NCI-H128 (cell line): Measurements from ENCODE around the gene NMD3.

Experiments
- DNase-seq: peaks from one replicate; lab custom pipeline; 2025; ENCODE audit not compliant: unreplicated experiment; lab: John Stamatoyannopoulos, UW

Gene NMD3

GRCh38 chr3:161230621-161231171 lies 9.6 kb downstream of the NMD3 start:
- DNase-seq, result no peak

GRCh38 chr3:161231861-161232260 lies 10.8 kb downstream of the NMD3 start:
- no peak for DNase-seq

GRCh38 chr3:161233557-161233956 lies 12.4 kb downstream of the NMD3 start:
- no peak for DNase-seq

- no peak for DNase-seq
Observed at GRCh38 chr3:161236240-161236639, 15.1 kb downstream of the NMD3 start.

GRCh38 chr3:161239700-161240099 lies 18.6 kb downstream of the NMD3 start:
- no peak for DNase-seq

GRCh38 chr3:161244538-161244937 lies 23.4 kb downstream of the NMD3 start:
- DNase-seq, result no peak

- no peak for DNase-seq
Observed at GRCh38 chr3:161247049-161247448, 25.9 kb downstream of the NMD3 start.

- no peak for DNase-seq
Observed at GRCh38 chr3:161250116-161250515, 29.0 kb downstream of the NMD3 start.

- no peak for DNase-seq
Observed at GRCh38 chr3:161251716-161252115, 30.6 kb downstream of the NMD3 start.

- DNase-seq, result no peak
Observed at GRCh38 chr3:161252143-161252542, 31.0 kb downstream of the NMD3 start.

GRCh38 chr3:161253711-161254110 lies 32.6 kb downstream of the NMD3 start:
- DNase-seq, result no peak

- no peak for DNase-seq
Observed at GRCh38 chr3:161254861-161255260, 33.8 kb downstream of the NMD3 start.

GRCh38 chr3:161263057-161263456 lies 41.9 kb downstream of the NMD3 start:
- no peak for DNase-seq

GRCh38 chr3:161264852-161265251 lies 43.7 kb downstream of the NMD3 start:
- DNase-seq, result no peak

- DNase-seq, result no peak
Observed at GRCh38 chr3:161265916-161266571, 44.9 kb downstream of the NMD3 start.

- DNase-seq, result no peak
Observed at GRCh38 chr3:161266731-161267150, 45.6 kb downstream of the NMD3 start.

- no peak for DNase-seq
Observed at GRCh38 chr3:161267646-161268045, 46.5 kb downstream of the NMD3 start.

- no peak for DNase-seq
Observed at GRCh38 chr3:161268601-161269000, 47.5 kb downstream of the NMD3 start.

- DNase-seq, result no peak
Observed at GRCh38 chr3:161270991-161271390, 49.9 kb downstream of the NMD3 start.

- DNase-seq, result no peak
Observed at GRCh38 chr3:161271646-161272045, 50.5 kb downstream of the NMD3 start.

- DNase-seq, result no peak
Observed at GRCh38 chr3:161272524-161272923, 51.4 kb downstream of the NMD3 start.

- DNase-seq, result peak; percentile 6
Observed at GRCh38 chr3:161273589-161274218, 52.6 kb downstream of the NMD3 start.
